Immature natural killer cell (primary cell): ENCODE data around the gene PITPNC1. TPM values are rescaled to one million over a fixed set of nuclear protein-coding genes. Genes with fewer than 3 reads are reported as not detected.
"Not testable (repeated sequence)": the region's sequence is repeated elsewhere in the genome, so short reads cannot be mapped to it uniquely, and the experiment has no call there.

ENCODE experiments used
- DNase-seq, 3 donors: peaks; one replicate each; pipeline ENCODE4 v3.0.0; 2022; ENCODE audit warnings: mixed read lengths in 1 of 3
- H3K27ac Mint-ChIP-seq, 6 donors: one replicate each; pipeline ENCODE4 v1.8.0; 2020; ENCODE audit warnings: mixed read lengths in 6 of 6, mild to moderate bottlenecking in 5 of 6, inconsistent platforms in 4 of 6, moderate library complexity in 3 of 6
- H3K27me3 Mint-ChIP-seq, 3 donors: one replicate each; pipeline ENCODE4 v1.8.0; 2020 to 2021; ENCODE audit warnings: low read depth in 3 of 3, mild to moderate bottlenecking in 3 of 3, mixed read lengths in 3 of 3, moderate library complexity in 3 of 3, inconsistent platforms in 1 of 3
- H3K36me3 Mint-ChIP-seq, 3 donors: one replicate each; pipeline ENCODE4 v1.8.0; 2020; ENCODE audit warnings: mixed read lengths in 3 of 3, inconsistent platforms in 2 of 3, mild to moderate bottlenecking in 2 of 3
- H3K4me1 Mint-ChIP-seq, 2 donors: one replicate each; pipeline ENCODE4 v1.8.0; 2020; ENCODE audit warnings: inconsistent platforms in 2 of 2, mild to moderate bottlenecking in 2 of 2, mixed read lengths in 2 of 2, moderate library complexity in 1 of 2
- H3K4me3 Mint-ChIP-seq, 5 donors: one replicate each; pipeline ENCODE4 v1.8.0; 2020; ENCODE audit warnings: mild to moderate bottlenecking in 5 of 5, mixed read lengths in 5 of 5, inconsistent platforms in 3 of 5, moderate library complexity in 3 of 5
- H3K9me3 Mint-ChIP-seq, 6 donors: one replicate each; pipeline ENCODE4 v1.8.0; 2020; ENCODE audit warnings: mild to moderate bottlenecking in 6 of 6, mixed read lengths in 6 of 6, inconsistent platforms in 4 of 6, moderate library complexity in 3 of 6
- polyA plus RNA-seq, 3 donors: library from polyadenylated mRNA; unstranded; fragments of 300-500 nt; fragmentation: Illumina TruSeq; gene quantifications; one replicate each; pipeline ENCODE4 v1.2.3, GENCODE V29; 2021

Gene PITPNC1
- polyA plus RNA-seq, 3 donors from 2014 or later: 119 to 155 (median 150) TPM

DNA sequence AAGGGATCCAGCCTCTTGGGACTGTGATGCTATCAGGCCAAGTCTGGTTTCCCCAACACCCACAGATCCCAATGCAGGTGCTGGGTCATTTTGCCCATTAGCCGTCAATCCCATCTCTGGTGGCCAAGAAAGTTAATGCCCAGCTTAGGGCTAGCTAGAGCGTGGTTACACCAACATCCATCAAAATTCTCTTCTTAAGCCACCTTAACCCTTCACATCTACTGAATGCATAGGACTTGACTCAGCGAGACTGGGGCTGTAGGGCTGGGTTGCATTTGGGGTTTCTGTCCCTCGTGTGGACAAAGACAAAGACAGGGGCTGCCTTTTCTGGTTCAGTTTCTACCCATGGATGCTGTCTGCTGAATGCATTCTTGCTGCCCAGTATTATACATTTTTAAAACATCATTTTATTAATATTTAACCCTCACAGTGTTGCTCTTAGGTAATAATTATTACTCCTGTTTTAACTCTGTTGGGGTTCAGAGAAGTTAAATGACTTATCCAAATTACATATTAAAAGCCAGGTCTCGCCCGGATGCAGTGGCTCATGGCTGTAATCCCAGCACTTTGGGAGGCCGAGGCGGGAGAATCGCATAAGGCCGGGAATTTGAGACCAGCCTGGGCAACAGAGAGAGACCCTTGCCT is 199.5 kb downstream of the PITPNC1 start:
- Mint-ChIP-seq H3K4me1 (peaks cover 12 to 47% of the 10 kb centered on the region in 2 donors), H3K27me3 (peaks cover 5 to 8% (median 6%) of the 10 kb centered on the region in 3 donors), H3K27ac (peak overlapping the region in 1 of 6 donors; percentile 46), H3K9me3 (no peaks in the 10 kb centered on the region), H3K4me3 (no peak overlapping the region), H3K36me3 (peaks cover 4 to 5% (median 4%) of the 10 kb centered on the region in 3 donors)
- no peak for DNase-seq

DNA sequence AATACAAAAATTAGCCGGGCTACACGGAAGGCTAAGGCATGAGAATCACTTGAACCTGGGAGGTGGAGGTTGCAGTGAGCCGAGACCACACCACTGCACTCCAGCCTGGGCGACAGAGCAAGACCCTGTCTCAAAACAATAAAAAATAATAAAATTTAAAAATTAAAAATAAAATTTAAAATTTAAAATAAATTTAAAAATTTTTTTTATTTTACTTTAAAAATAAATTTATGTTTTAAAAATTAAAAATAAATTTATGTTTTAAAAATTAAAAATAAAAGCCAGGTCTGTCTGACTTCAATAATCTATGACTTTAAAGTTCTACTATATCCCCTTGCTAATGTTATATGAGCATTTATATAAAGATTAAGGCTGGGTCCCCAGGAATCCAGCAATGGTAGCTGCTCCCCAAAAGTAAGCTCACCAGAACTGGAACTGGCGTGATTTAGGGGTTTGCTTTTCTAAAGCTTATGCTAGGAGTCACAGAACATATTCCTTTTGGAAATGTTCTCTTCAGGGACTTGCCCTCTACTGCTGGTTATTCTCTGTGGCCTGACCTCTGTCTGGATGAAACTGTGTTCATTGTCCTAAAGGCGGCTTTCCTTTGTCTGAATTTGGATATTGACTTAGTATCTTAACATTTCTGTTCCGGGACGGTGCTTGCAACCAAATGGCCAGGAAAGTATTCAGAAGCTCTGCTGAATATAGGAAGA is 200.5 kb downstream of the PITPNC1 start:
- Mint-ChIP-seq H3K4me3 (no peak overlapping the region), H3K36me3 (peaks cover 3 to 11% (median 4%) of the 10 kb centered on the region in 3 donors), H3K9me3 (no peaks in the 10 kb centered on the region), H3K4me1 (peaks cover 10 to 39% of the 10 kb centered on the region in 2 donors), H3K27me3 (peaks cover 6 to 8% (median 6%) of the 10 kb centered on the region in 3 donors), H3K27ac (peak overlapping the region in 3 of 6 donors; percentile 21 to 45 (median 44))
- DNase-seq: no peak

DNA sequence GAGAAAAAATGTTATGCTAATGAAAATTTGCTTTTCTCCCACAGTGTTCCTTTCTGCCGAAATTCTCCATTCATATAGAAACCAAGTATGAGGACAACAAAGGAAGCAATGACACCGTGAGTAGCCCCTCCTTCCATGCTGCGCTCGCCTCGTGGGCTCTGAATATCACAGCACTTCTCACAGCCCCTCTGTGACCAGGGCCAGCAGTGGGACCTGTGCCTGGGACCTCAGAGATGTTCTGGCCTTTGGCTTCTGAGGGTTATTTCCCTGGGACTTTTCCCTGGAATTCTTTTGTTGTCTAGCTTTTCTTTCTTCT is 201.0 kb downstream of the PITPNC1 start:
- no peak for DNase-seq
- Mint-ChIP-seq H3K4me1 (peaks cover 6 to 34% of the 10 kb centered on the region in 2 donors), H3K9me3 (no peaks in the 10 kb centered on the region), H3K4me3 (no peak overlapping the region), H3K27ac (peak overlapping the region in 4 of 6 donors; percentile 0 to 84 (median 30)), H3K36me3 (peaks cover 3 to 12% (median 4%) of the 10 kb centered on the region in 3 donors), H3K27me3 (peaks cover 6 to 7% (median 6%) of the 10 kb centered on the region in 3 donors)

DNA sequence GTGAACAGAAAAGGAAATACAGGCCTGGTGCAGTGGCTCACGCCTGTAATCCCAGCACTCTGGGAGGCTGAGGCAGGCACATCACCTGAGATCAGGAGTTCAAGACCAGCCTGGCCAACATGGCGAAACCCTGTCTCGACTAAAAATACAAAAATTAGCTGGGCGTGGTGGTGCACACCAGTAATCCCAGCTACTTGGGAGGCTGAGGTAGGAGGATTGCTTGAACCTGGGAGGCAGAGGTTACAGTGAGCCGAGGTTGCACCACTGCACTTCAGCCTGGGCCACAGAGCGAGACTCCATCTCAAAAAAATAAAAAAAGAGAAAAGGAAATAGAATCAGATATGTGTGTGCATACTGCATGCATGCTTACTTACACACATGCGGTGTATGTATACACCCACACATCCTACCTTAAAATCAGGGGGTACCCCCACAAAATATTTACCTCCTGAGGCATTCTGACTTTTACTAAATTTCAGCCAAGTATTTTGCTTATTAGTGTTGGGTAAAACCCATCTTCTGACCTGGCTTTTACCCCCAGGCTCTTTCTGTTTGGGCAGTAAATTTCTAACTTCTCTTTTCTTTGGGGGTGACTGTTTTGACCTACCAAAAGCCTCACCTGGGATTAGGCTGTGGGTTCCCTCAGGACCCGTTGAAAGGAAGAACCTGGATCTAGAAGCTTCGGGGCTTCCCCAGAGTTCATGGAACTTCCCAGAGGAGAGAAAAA is 201.8 kb downstream of the PITPNC1 start:
- peaks cover 4 to 31% of the 10 kb centered on the region in 2 donors for H3K4me1 Mint-ChIP-seq
- peak overlapping the region in 3 of 6 donors; percentile 13 to 84 (median 22) for H3K27ac Mint-ChIP-seq
- not testable (repeated sequence) for H3K9me3 Mint-ChIP-seq, H3K4me3 Mint-ChIP-seq, DNase-seq, H3K27me3 Mint-ChIP-seq
- peaks cover 3 to 12% (median 4%) of the 10 kb centered on the region in 3 donors for H3K36me3 Mint-ChIP-seq

DNA sequence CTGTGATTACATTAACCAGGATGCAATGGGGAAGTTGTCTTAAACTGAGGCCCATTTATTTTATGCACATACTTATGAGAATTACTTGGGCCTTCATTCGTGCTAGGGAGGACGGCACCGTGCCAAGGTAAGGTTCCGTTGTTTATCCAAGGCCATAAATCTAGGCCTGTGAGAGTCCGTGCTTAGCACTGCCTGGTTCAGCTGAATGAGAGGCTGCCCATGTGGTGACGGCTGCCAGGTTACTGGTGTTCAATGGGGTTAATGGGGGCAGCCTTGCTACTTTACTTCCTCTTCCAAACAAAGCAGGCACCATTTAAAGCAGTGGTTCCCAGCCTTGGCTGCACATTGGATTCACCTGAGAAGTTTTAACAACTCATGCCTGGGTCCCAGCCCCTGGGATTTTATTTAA is 205.6 kb downstream of the PITPNC1 start:
- Mint-ChIP-seq H3K27ac (peak overlapping the region in 1 of 6 donors; percentile 3), H3K36me3 (peaks cover 4 to 28% (median 14%) of the 10 kb centered on the region in 3 donors)

DNA sequence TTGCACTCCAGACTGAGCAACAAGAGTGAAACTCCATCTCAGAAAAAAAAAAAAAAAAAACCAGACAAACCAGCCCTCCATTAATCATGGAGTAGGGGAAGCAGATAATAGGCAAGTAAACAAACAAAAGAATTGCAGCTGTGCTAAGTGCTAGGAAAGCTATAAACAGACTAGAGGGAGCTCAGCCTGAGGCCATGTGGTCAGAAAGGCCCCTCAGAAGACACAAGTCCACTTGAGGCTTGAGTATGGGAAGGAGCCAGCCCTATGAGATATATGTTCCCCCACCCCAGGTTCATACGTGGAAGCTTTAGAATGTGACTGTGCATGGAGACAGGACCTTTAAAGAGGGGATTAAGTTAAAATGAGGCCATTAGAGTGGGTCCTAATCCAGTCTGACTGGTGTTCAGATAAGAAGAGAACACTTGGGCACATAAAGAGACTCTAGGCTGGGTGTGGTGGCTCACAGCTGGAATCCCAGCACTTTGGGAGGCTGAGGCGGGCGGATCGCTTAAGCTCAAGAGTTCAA is 208.1 kb downstream of the PITPNC1 start:
- H3K27me3 Mint-ChIP-seq: peaks cover 0 to 8% (median 4%) of the 10 kb centered on the region in 3 donors
- H3K4me1 Mint-ChIP-seq: peaks cover 23 to 43% of the 10 kb centered on the region in 2 donors
- peaks cover 4 to 28% (median 11%) of the 10 kb centered on the region in 3 donors for H3K36me3 Mint-ChIP-seq
- no peaks in the 10 kb centered on the region for H3K9me3 Mint-ChIP-seq
- H3K4me3 Mint-ChIP-seq: no peak overlapping the region
- peak overlapping the region in 1 of 6 donors; percentile 0 for H3K27ac Mint-ChIP-seq
- no peak for DNase-seq

More for the DNA sequence above, 205.6 kb downstream of the PITPNC1 start:
- Mint-ChIP-seq H3K27me3 (peaks cover 3 to 8% (median 6%) of the 10 kb centered on the region in 3 donors), H3K4me3 (no peak overlapping the region), H3K9me3 (no peaks in the 10 kb centered on the region), H3K4me1 (peaks cover 10 to 34% of the 10 kb centered on the region in 2 donors)
- no peak for DNase-seq

DNA sequence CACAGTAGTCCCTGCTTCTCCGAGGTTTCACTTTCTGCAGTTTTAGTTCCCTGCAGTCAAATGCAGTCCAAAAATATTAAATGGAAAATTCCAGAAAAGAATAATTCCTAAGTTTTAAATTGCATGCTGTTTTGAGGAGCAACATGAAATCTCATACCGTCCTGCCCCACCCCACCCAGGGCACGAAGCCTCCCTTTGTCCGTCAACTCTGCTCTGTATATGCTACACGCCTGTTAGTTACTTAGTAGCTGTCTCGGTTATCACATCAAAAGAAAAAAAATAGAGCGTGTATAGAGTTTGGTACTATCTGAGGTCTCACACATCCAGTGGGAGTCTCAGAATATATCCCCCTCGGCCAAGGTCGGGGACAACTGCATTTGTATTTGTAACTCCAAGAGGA is 211.2 kb downstream of the PITPNC1 start:
- Mint-ChIP-seq H3K27ac (peak overlapping the region in 1 of 6 donors; percentile 5), H3K4me1 (peaks cover 24 to 53% of the 10 kb centered on the region in 2 donors), H3K27me3 (peaks cover 0 to 6% (median 4%) of the 10 kb centered on the region in 3 donors), H3K4me3 (no peak overlapping the region), H3K9me3 (no peaks in the 10 kb centered on the region), H3K36me3 (peaks cover 0 to 21% (median 11%) of the 10 kb centered on the region in 3 donors)
- no peak for DNase-seq

DNA sequence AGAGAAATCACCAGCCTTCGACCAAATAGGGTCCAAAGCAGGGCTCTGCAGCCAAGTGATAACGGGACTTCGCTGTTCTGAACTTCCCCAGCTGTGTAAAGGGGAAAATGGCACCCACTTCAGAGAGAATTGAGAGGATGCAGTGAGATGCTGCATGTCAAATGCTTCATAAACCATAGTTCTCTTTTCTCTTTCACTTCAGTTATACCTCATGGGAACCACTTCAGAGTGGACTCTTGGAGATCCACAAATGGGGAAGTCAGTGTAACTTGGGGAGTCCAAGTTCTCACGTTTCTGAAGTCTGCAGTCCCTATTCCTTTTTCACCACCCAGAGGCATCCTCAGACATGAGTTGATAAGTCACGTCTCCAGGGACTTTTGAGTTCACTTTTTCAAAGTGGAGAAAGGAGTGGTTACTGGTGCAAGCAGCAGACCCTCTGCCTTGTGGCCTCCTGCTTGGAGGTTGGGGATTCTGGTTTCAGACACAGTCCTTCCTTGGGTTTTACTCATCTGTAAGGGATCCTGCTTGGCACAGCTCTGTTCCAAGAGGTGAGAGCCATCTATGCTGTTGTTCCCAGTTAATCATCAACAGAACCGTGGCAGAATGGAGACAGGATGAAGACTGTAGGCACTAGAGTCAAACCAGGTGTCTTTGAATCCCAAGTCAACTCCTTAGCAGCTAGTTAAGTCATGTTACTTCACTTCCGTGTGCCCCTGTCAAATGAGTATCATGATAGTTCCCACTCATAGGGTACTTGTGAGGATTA is 217.2 kb downstream of the PITPNC1 start:
- H3K27me3 Mint-ChIP-seq: peaks cover 0 to 6% (median 6%) of the 10 kb centered on the region in 3 donors
- H3K36me3 Mint-ChIP-seq: peaks cover 0 to 5% (median 0%) of the 10 kb centered on the region in 3 donors
- H3K4me1 Mint-ChIP-seq: peaks cover 13 to 37% of the 10 kb centered on the region in 2 donors
- no peak overlapping the region for H3K4me3 Mint-ChIP-seq
- peak overlapping the region in 5 of 6 donors; percentile 11 to 60 (median 27) for H3K27ac Mint-ChIP-seq
- H3K9me3 Mint-ChIP-seq: no peaks in the 10 kb centered on the region
- DNase-seq: no peak

DNA sequence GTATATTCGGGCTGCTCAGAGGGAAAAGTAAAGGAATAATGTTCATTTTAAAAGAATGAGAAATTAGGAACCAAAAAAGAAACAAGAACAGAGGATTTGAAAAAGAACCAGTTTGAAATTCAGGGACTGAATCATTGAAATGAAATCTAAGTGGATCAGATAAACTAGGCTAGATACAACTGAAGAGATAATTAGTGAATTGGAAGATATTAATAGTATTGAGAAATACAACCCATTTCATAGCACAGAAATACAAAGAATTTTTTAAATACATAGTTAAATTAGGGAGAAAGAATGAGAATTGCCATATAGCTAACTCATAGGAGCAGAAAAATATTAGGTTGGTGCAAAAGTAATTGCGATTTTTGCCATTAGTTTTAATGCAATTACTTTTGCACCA is 223.3 kb downstream of the PITPNC1 start:
- Mint-ChIP-seq H3K27ac (peak overlapping the region in 3 of 6 donors; percentile 35 to 51 (median 42)), H3K9me3 (no peaks in the 10 kb centered on the region), H3K4me3 (no peak overlapping the region), H3K36me3 (peaks cover 0 to 3% (median 0%) of the 10 kb centered on the region in 3 donors), H3K27me3 (peaks cover 0 to 9% (median 8%) of the 10 kb centered on the region in 3 donors), H3K4me1 (peaks cover 19 to 38% of the 10 kb centered on the region in 2 donors)
- DNase-seq: no peak

DNA sequence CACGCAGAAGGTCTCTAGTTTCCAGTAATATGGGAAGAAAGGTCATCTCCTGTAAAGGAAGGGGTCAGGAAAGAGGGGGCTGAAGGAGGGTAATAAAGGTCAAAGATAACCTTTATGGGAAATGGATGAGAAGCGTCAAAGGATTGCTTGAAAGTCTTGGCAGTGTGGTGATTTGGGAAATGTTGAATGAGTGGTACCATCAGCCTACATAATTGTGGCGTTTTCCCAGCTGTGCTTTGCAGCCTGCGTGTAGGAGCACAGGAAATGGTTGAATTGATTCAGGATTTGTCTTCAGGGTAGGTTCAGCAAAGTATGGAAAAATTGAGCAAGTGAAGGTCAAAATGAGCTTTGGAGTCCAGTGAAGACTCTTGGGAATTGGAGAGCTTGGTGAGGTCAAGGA is 224.8 kb downstream of the PITPNC1 start:
- Mint-ChIP-seq H3K36me3 (peaks cover 0 to 3% (median 0%) of the 10 kb centered on the region in 3 donors), H3K27ac (peak overlapping the region in 5 of 6 donors; percentile 8 to 82 (median 41)), H3K4me1 (peaks cover 20 to 47% of the 10 kb centered on the region in 2 donors), H3K4me3 (no peak overlapping the region), H3K27me3 (peaks cover 0 to 8% (median 6%) of the 10 kb centered on the region in 3 donors), H3K9me3 (no peaks in the 10 kb centered on the region)
- DNase-seq: no peak

DNA sequence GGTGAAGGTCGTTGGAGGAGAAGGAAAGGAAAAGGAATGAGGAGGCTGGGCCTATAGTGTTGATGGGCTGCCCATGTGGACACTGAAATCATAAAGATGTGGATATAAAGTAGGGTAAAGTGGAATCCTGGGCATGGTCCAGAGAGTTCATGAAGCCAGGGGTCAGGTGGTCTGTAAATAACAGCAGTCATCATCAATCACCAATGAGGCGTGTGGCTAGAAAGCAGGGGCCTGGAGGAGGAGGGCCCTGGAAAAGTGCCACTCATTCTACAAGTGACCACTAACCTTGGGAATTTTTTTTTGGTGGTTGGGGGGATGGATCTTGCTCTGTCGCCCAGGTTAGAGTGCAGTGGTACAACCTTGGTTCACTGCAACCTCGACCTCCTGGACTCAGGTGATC is 225.4 kb downstream of the PITPNC1 start:
- Mint-ChIP-seq H3K4me1 (peaks cover 21 to 46% of the 10 kb centered on the region in 2 donors), H3K36me3 (peaks cover 0 to 3% (median 0%) of the 10 kb centered on the region in 3 donors), H3K4me3 (no peak overlapping the region), H3K27ac (peak overlapping the region in 4 of 6 donors; percentile 10 to 82 (median 49)), H3K27me3 (peaks cover 0 to 7% (median 6%) of the 10 kb centered on the region in 3 donors), H3K9me3 (no peaks in the 10 kb centered on the region)
- no peak for DNase-seq

DNA sequence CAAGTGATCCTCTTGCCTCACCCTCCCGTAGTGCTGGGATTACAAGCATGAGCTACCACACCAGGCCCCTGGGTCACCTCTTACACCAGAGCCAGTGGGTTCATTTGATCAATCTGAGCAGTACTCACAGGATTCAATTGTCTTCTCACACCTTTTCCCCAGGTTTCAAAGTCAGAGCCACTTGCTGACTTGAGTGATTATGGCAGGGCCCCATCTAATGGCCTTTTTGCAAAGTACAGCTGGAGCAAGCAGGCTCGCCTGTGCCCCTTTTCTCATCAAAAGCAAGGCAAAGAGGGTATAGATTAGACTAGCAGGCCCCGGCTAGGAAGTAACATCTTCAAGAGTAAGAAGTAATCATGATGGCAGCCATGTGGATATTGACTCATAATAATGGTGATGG is 225.9 kb downstream of the PITPNC1 start:
- Mint-ChIP-seq H3K4me1 (peaks cover 19 to 40% of the 10 kb centered on the region in 2 donors), H3K27ac (peak overlapping the region; percentile 4 to 76 (median 18)), H3K4me3 (no peak overlapping the region), H3K27me3 (peaks cover 0 to 6% (median 3%) of the 10 kb centered on the region in 3 donors), H3K36me3 (peaks cover 0 to 3% (median 0%) of the 10 kb centered on the region in 3 donors), H3K9me3 (no peaks in the 10 kb centered on the region)
- DNase-seq: peak; percentile 28 to 54 (median 41)
